ENCODE data around the gene IGFBP5.

The IGFBP5 gene

DNA sequence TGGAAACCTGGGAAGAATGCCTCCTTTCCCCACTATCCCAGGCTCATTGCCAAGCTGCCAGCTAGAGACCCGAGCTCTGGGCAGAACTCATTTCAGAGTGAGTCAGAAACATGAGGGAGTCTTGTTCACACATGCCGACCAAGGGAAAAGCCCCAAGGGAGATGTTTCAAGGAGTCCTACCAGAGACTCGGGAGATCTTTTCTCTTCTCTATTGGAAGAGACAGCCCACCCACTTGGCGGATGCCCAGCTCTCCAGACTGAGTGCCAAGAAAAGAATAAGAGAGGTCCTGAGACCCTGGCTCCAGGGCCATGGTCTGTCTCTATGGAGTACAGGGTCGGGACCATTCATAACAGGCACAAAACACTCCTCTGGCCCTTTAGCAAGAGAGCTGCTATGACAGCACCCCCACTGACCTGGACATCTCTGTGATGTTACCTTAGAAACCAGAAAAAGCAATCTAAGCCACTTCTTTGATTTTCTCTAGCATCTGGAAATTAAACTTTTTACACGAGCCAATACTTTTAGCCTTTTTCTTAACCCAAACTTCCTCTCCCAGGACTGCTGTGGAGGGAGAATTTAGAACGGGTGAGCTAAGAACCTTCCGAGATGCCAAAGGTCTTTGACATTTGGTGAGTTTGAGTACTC lies 18.5 kb upstream of the IGFBP5 start:
- no peak for DNase-seq

DNA sequence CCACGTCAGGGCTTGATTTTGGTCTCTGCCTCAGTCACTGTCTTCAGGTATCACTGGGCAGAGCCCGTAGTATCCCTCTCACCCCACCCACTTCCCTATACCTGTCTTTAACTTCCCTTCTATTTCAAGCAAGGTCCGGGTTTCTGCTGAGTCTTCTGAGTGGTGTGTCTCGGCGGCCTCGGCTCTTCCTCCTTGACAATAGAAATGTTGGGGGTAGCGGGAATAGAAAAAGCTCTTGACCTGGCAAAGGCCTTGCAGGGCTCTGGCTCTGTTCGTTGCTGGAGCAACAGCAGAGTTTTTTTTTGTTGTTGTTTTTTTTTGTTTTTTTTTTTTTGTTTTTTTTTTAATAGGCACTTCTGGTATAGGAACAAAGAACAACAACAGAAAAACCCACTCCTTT lies 16.0 kb upstream of the IGFBP5 start:
- no peak for DNase-seq

- no peak for DNase-seq
Measured at GRCh38 chr2:216710551-216711301, 15.4 kb upstream of the IGFBP5 start.

GRCh38 chr2:216702756-216703155 lies 7.4 kb upstream of the IGFBP5 start:
- DNase-seq: no peak

- DNase-seq: no peak
Measured at GRCh38 chr2:216701544-216701943, 6.2 kb upstream of the IGFBP5 start.

- DNase-seq: no peak
Measured at GRCh38 chr2:216700781-216701180, 5.4 kb upstream of the IGFBP5 start.

GRCh38 chr2:216700088-216700567 lies 4.8 kb upstream of the IGFBP5 start:
- no peak for DNase-seq

GRCh38 chr2:216698895-216699294 lies 3.5 kb upstream of the IGFBP5 start:
- no peak for DNase-seq

DNA sequence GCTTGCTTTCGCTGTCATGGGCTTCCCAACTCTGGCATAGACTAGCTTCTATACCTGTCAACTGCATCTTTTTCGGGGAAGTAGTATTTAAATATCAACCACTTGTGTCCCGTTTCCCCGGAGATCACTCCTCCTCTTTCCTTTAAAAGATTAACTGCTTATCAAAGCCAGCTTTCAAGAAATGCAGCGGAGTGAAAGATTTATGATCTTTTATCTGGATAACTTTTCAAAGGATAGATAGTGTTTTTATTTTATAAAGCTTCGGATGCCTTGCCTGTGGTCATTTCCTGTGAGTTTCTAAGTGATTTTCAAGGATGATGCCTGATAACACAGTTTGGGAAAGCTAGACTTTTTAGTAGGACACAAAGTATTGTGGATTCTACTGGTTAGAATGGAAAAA lies 2.9 kb upstream of the IGFBP5 start:
- DNase-seq: no peak

- DNase-seq: no peak
Measured at GRCh38 chr2:216696751-216697560, 1.6 kb upstream of the IGFBP5 start.

- no peak for DNase-seq
Measured at GRCh38 chr2:216696321-216696720, 972 bp upstream of the IGFBP5 start.

- no peak for DNase-seq
Measured at GRCh38 chr2:216694826-216695217, 527 bp downstream of the IGFBP5 start.

GRCh38 chr2:216694082-216694825 lies 1.1 kb downstream of the IGFBP5 start:
- peak; percentile 38 for DNase-seq

- no peak for DNase-seq
Measured at GRCh38 chr2:216693414-216694080, 1.8 kb downstream of the IGFBP5 start.

DNA sequence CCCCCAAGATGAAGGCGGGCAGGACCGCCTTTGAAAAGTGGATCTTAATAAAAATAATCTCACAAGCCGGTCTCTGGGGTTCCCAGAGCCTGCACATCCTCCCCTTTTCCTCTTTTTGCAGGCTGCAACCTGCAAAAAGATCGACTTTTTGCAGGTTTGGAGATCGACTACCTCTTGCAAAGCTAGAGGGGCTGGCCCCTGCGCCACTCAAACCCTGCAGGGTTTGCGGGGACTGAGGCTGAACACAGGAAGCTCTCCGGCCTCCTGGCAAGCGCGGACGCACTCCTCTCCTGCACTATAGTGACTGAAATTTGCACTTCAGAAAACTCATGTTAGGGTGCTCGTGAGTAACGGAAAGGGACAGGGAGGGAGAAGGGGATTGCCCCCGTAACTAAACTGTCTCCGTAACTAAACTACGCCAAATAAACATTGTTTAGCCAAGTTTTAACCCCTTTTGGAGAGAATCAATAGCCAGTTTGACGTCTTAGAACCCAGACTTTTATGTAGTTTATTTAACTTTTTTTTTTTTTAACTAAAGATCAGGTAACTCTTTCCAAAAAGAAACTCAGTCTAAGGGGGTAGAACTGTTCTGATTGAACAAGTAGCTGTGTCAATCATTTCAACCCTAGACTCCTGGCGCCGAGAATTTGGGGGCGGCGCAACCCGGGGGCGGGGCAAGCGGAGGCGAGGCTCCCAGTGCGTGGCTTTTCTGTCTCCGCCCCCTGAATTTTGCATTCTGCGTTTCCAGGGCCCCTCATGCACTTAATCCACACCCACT lies 2.5 kb downstream of the IGFBP5 start:
- peak; percentile 67 for DNase-seq

DNA sequence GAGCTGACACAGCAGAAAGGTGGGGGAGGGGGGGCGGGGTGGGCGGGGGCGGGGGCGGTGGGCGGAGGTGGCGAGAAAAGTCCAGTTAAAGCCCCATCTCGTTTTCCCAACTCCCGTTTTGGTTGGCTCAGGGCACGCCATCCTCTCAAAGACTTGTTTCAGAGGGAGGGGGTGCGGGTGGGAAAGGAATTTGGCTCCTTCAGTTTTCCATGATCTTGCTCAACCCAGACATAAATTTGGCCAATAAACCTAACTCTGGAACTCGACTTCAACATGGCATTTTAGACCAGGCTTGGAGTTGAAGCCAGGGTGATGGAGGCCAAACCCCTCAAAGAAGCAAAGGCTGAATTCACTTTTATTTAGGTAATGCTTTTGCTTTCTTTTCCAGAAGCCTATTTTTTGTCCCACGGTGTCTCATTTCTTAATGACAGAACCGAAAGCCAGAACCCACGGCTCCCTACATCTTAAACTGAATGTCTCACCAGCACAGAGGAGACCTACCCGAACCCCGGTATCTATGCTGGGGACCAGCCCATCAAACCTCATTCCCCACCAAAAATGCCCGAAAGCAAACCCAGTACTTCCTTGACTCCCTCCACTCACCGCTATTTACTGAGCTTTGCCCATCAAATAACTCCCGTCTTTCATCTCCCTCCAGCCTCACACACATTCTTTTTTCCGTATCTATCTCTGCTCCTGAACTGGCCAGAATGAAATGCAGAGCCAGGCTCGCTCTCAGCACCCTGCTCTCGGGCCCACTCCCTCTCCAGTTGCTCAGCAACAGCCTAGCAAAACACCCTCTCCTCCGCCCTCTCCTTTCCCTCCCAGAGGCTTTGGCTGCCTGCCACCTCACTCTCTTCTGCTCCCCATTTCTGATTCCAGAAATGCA lies 4.3 kb downstream of the IGFBP5 start:
- DNase-seq: no peak

DNA sequence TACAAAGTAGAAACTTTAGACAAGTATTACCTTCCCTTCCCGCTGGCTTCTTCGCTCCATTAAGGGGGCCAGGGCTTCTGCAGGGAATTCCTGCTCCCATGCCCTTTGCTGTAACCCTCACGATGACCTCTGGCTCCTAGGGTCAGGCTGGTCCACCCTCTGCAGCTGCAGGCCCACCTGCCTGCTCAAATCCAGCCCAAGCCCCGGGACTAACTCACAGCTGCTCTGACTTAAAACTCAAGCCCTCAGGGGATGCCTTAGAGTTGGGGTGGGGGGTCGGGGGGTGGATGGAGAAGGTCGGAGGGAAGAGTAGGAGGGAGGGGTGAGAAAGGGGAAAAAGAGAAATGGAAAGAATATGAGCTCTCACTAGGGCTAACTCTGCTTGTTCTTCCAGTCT lies 4.9 kb downstream of the IGFBP5 start:
- no peak for DNase-seq

DNA sequence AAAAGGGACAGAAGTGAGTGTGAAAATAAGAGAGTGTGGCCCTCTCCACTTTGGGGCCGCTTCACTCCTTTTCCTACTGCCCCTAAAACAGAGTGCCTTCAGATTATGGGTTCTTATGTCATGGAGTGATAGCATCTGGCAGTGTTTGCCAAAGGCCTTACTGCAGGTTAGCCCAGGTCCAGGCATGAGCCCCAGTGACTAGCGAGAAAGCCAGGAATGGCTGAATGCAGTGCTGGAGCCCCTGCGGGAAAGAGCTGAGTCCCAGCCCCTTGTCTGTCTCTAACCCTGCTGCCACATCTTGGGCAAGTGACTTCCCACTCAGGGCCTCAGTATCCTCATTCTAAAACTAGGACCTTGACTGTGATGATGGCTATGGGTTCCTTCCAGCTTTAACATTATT lies 6.0 kb downstream of the IGFBP5 start:
- no peak for DNase-seq

DNA sequence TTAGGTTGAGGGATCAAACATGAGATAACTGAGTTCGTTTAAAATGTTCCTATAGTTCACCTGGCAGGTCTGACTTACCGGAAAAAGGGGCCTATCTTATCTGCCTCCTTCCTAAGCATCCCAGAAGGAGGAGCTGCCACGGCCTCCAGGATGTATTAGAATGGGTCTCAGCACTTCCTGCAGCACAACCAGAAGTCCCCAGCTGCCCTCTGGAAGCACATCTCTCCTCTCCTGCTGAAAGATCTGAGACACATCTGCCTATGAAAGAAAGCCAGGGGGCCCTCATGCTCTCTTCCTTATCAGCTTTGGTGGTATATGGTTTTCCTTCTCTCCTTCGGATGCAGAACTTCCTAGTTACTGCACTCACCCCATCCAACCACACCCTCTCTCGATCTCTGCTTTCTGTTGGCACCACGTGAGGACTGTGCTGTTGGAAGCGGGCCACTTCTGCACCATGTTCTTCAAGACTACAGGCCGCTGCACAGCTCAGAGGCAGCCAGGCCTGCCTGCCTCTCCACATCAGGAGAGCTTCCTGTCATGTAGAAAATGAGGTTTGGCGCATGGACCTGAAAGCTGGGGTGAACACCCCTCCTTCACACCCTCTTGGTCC lies 6.5 kb downstream of the IGFBP5 start:
- DNase-seq: no peak

DNA sequence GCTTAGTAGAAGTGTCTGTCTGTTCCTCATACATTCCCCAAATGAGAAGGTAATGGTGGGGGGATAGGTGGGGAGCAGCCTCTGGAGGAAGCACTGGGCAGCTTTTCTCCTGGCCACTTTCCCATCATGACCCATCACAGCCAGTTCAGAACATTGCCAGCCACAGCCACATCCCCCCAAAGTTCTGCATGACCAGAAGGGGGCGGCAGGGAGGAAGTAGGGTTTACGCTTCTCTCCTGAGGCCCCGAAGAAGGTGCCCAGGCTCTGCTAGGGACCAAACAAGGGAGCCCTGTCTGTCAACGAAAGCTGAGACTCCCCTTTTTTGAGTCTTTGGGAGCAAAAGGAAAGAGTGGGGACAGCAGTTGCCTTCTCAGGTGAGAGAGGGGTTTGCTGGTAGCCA lies 7.7 kb downstream of the IGFBP5 start:
- DNase-seq: peak; percentile 24
